Left ventricle myocardium inferior (tissue), 1 donor: ENCODE results near the gene TRMT61A. TPM values are rescaled to one million over a fixed set of nuclear protein-coding genes. Genes with fewer than 3 reads are reported as not detected.
A peak's percentile ranks its signal among the peaks of the same experiment; 100 is the strongest.

Experiments
- DNase-seq: peaks from one replicate; pipeline ENCODE4 v3.0.0-alpha.2; 2020
- H3K27ac ChIP-seq: fragments of 200-600 bp; replicated peaks from 2 replicates; pipeline ENCODE4 v1.8.0; 2021
- H3K27me3 ChIP-seq: fragments of 200-600 bp; 2 replicates; pipeline ENCODE4 v1.8.0; 2021; ENCODE audit warnings: low read depth
- H3K36me3 ChIP-seq: fragments of 200-600 bp; 2 replicates; pipeline ENCODE4 v1.8.0; 2021
- H3K4me1 ChIP-seq: fragments of 200-600 bp; 2 replicates; pipeline ENCODE4 v1.8.0; 2021
- H3K4me3 ChIP-seq: fragments of 200-600 bp; 2 replicates; pipeline ENCODE4 v1.8.0; 2021; ENCODE audit warnings: mild to moderate bottlenecking, moderate library complexity
- H3K9me3 ChIP-seq: fragments of 200-600 bp; replicated peaks from 2 replicates; pipeline ENCODE4 v1.8.0; 2021
- CTCF ChIP-seq: fragments of 200-600 bp; IDR thresholded peaks from 2 replicates; pipeline ENCODE4 v1.8.0; 2021; ENCODE audit warnings: antibody characterized with exemption, mild to moderate bottlenecking, borderline replicate concordance
- intact Hi-C: fragments of 100-400 bp; cut with micrococcal nuclease; formaldehyde crosslinking; loops from one replicate; pipeline ENCODE4 v1.11.0; 2022
- total RNA-seq: library from RNA; stranded (reverse); fragmentation: NEBNext Ultra II Directional; extraction: Animal tissue kit (Norgen Biotek cat#: 25700); gene quantifications from one replicate; pipeline ENCODE4 v1.2.1, GENCODE V29; 2021
- donor health status: DM: no; HTN: yes; CAD: no; lungs with severe emphysema.

The TRMT61A gene
- total RNA-seq, 1 donor from 2014 or later: 5.9 TPM

- intact Hi-C loops: no loop called here
- H3K4me1 ChIP-seq: peaks cover 45% of the 10 kb centered on the region
- no peaks in the 10 kb centered on the region for H3K27me3 ChIP-seq
- H3K4me3 ChIP-seq: no peak overlapping the region
- H3K9me3 ChIP-seq: no peaks in the 10 kb centered on the region
- H3K36me3 ChIP-seq: peaks cover 23% of the 10 kb centered on the region
- no peak for TF ChIP-seq CTCF
- no peak for DNase-seq
- peak overlapping the region; percentile 84 for H3K27ac ChIP-seq
Measured at GRCh38 chr14:103537175-103537990, 8.4 kb downstream of the TRMT61A start.

- Histone ChIP-seq H3K36me3 (peaks cover 13% of the 10 kb centered on the region), H3K27ac (peak overlapping the region; percentile 84), H3K4me1 (peaks cover 56% of the 10 kb centered on the region), H3K27me3 (no peaks in the 10 kb centered on the region), H3K4me3 (no peak overlapping the region), H3K9me3 (no peaks in the 10 kb centered on the region)
- intact Hi-C loops: no loop called here
- DNase-seq: no peak
- TF ChIP-seq CTCF: no peak
Measured at GRCh38 chr14:103538291-103539055, 9.5 kb downstream of the TRMT61A start.

GRCh38 chr14:103539056-103539825, 10.2 kb downstream of the TRMT61A start:
- Histone ChIP-seq H3K27me3 (no peaks in the 10 kb centered on the region), H3K27ac (peak overlapping the region; percentile 84), H3K9me3 (no peaks in the 10 kb centered on the region), H3K4me3 (no peak overlapping the region), H3K36me3 (peaks cover 6% of the 10 kb centered on the region), H3K4me1 (peaks cover 64% of the 10 kb centered on the region)
- no peak for TF ChIP-seq CTCF
- intact Hi-C loops: no loop called here
- no peak for DNase-seq

- Histone ChIP-seq H3K4me1 (peaks cover 73% of the 10 kb centered on the region), H3K36me3 (no peaks in the 10 kb centered on the region), H3K27me3 (no peaks in the 10 kb centered on the region), H3K9me3 (no peaks in the 10 kb centered on the region), H3K27ac (peak overlapping the region; percentile 76), H3K4me3 (no peak overlapping the region)
- intact Hi-C loops: no loop called here
- TF ChIP-seq CTCF: no peak
- DNase-seq: no peak
Measured at GRCh38 chr14:103540821-103541708, 12.1 kb downstream of the TRMT61A start.
